Heart left ventricle (tissue), 13 donors: ENCODE data around the gene AGPAT3.

Source experiments
- CTCF ChIP-seq, 12 donors: fragments of 200-600 bp; sonication (generic) in 4 of 12; IDR thresholded peaks; one replicate each; pipeline versions ENCODE4 v1.5.0 to v1.8.0; 2018 to 2022; ENCODE audit warnings: antibody characterized with exemption in 12 of 12, mild to moderate bottlenecking in 5 of 12
- POLR2A ChIP-seq, 2 donors: fragments of 450-650 bp; IDR thresholded peaks; one replicate each; pipeline ENCODE4 v1.6.1; 2017; ENCODE audit warnings: antibody characterized with exemption in 2 of 2, mild to moderate bottlenecking in 2 of 2, moderate library complexity in 2 of 2
- donor health status: ischemic (EF 13 %, LVEDD 7.1; RV severe dilation, severe dysfunction).
- donor health status: DM: no; HTN: yes; CAD: no.
- donor health status: DM: no; HTN: no; CAD: no.
- donor health status: ischemic (EF 25% LVEDD 6.9; RV normal size, moderate dysfunction).
- donor health status: ischemic (EF 25% LVEDD 5.7; RV mildly dilated, moderate dysfunction).
- donor health status: ischemic (EF 35%, LVEDD 5.7; RV mildly dilated, moderate dysfunction).
- donor health status: nonischemic (EF 11% LVEDD 7.7; RV severe dilation, severe dysfunction).
- donor health status: DM: yes; HTN: yes; CAD: no.
- donor health status: PGD.
- donor health status: ischemic (EF 29% LVEDD 5.4; RV normal size, mild dysfunction).
- donor health status: nonischemic (EF 23%, LVEDD 6.1; RV moderate dilation, normal function).

DNA sequence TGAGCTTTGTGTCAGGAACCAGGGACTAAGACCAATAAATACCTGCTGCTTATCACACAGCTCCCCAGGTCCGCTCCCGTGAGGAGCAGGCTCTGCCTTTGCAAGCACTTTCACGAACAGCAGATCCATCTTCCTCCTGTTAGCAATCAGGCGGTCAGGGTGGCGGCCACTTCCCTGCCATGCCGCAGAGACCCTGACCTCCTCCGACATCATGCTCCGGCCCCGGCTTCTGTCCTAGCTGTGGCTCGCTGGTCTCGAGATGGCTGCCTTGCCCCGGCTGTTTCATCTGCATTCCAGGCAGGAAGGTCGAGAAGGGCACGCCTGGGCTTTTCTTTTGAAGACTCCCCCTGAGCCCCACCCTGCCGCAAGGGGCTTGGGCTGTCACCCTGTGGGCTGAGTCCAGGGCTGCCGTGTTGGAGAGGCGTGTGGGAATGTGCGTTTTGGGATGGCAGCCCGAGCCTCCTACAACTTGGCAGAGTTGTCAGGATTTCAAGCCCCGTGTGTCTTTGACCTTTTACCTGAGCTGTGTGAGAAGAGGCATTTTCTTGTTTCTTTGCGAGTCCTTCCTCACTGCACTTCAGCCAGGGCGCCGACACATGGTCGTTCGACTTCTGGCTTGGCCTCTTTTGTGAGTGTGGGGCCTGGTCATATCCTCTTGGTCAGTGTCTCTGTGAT is 59.5 kb downstream of the AGPAT3 start:
- TF ChIP-seq CTCF (IDR thresholded peaks at IDR 0.05) = no peak
- TF ChIP-seq POLR2A (IDR thresholded peaks at IDR 0.05) = no peak
